Esophagus squamous epithelium (tissue), 4 donors: ENCODE data around the gene C18orf54.

ENCODE experiments used
- CTCF ChIP-seq, 6 experiments: fragments of 450-650 bp in 4 of 6; fragments of 200-600 bp in 2 of 6; sonication (generic) in 2 of 6; IDR thresholded peaks; one replicate each; pipeline ENCODE4 v1.5.1; 2016 to 2019; ENCODE audit warnings: antibody characterized with exemption in 6 of 6, mild to moderate bottlenecking in 4 of 6, moderate library complexity in 4 of 6
- POLR2A ChIP-seq, 4 donors: fragments of 450-650 bp; IDR thresholded peaks; one replicate each; pipeline ENCODE4 v1.6.1; 2017; ENCODE audit warnings: antibody characterized with exemption in 4 of 4, mild to moderate bottlenecking in 4 of 4, moderate library complexity in 3 of 4

DNA sequence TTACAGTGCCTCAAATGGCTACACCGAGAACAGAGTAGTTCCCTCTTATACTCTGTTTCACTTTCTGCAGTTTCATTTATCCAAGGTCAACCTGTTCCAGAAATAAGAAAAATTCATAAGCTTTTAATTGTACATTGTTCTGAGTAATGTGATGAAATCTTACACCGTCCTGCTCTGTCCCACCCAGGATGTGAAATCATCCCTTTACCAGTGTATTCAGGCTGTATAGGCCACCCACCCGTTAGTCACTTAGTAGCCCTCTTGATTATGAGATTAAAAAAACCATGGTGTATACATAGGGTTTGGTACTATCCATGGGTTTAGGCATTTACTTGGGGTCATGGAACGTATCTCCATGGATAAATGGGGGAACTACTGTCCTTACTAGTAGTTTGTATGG is 29.9 kb upstream of the C18orf54 start:
- TF ChIP-seq CTCF (IDR thresholded peaks at IDR 0.05) (no peak), POLR2A (IDR thresholded peaks at IDR 0.05) (no peak)
